CD4-positive, CD25-positive, alpha-beta regulatory T cell (primary cell): ENCODE measurements around the gene EMILIN2. TPM values are rescaled to one million over a fixed set of nuclear protein-coding genes. Genes with fewer than 3 reads are reported as not detected.
"Not testable (repeated sequence)": the region's sequence is repeated elsewhere in the genome, so short reads cannot be mapped to it uniquely, and the experiment has no call there.

Source experiments
- ATAC-seq, 2 donors: fragments of 150-1000 bp; cut with Tn5 transposase; one replicate each; pipeline ENCODE4 v1.10.0; 2021; ENCODE audit warnings: low read depth in 2 of 2, moderate number of reproducible peaks in 2 of 2, moderate library complexity in 1 of 2
- DNase-seq, 3 donors: peaks; one replicate each; pipeline versions ENCODE4 v3.0.0 to v3.0.0-alpha.2; 2012 to 2022; ENCODE audit warnings: mixed read lengths in 1 of 3
- H3K27ac ChIP-seq: one replicate; pipeline ENCODE4 v1.7.0; 2013; ENCODE audit warnings: mild to moderate bottlenecking, low read length; ENCODE audit not compliant: insufficient read depth, poor library complexity, severe bottlenecking
- H3K27me3 ChIP-seq: one replicate; pipeline ENCODE4 v1.7.0; 2013; ENCODE audit warnings: low read length; ENCODE audit not compliant: control insufficient read depth, insufficient read depth
- H3K36me3 ChIP-seq: one replicate; pipeline ENCODE4 v1.7.0; 2013; ENCODE audit warnings: mild to moderate bottlenecking, low read length, moderate library complexity; ENCODE audit not compliant: control insufficient read depth, insufficient read depth
- H3K4me1 ChIP-seq: 2 replicates; pipeline ENCODE4 v1.7.0; 2013; ENCODE audit warnings: mild to moderate bottlenecking, low read length; ENCODE audit not compliant: insufficient read depth, control insufficient read depth, poor library complexity, severe bottlenecking
- H3K4me3 ChIP-seq: one replicate; pipeline ENCODE4 v1.7.0; 2013; ENCODE audit warnings: low read depth, mild to moderate bottlenecking, low read length, moderate library complexity
- H3K9me3 ChIP-seq, 2 experiments: 1 replicate in 1 of 2; 2 replicates in 1 of 2; pipeline ENCODE4 v1.7.0; 2013; ENCODE audit warnings: low read length in 2 of 2, mild to moderate bottlenecking in 1 of 2, moderate library complexity in 1 of 2; ENCODE audit not compliant: control insufficient read depth in 2 of 2
- H3K27ac Mint-ChIP-seq, 3 donors: one replicate each; pipeline ENCODE4 v1.8.0; 2020 to 2022; ENCODE audit warnings: mild to moderate bottlenecking in 3 of 3, mixed read lengths in 3 of 3, moderate library complexity in 2 of 3
- H3K27me3 Mint-ChIP-seq: one replicate; pipeline ENCODE4 v1.8.0; 2022; ENCODE audit warnings: mild to moderate bottlenecking, mixed read lengths
- H3K36me3 Mint-ChIP-seq: one replicate; pipeline ENCODE4 v1.8.0; 2020; ENCODE audit warnings: mixed read lengths
- H3K4me1 Mint-ChIP-seq, 4 donors: one replicate each; pipeline ENCODE4 v1.8.0; 2020 to 2022; ENCODE audit warnings: mixed read lengths in 4 of 4, mild to moderate bottlenecking in 1 of 4
- H3K4me3 Mint-ChIP-seq, 4 donors: one replicate each; pipeline ENCODE4 v1.8.0; 2020 to 2022; ENCODE audit warnings: mild to moderate bottlenecking in 4 of 4, mixed read lengths in 4 of 4, moderate library complexity in 3 of 4
- H3K9me3 Mint-ChIP-seq, 7 donors: one replicate each; pipeline ENCODE4 v1.8.0; 2020 to 2022; ENCODE audit warnings: mixed read lengths in 7 of 7, mild to moderate bottlenecking in 3 of 7, moderate library complexity in 2 of 7
- polyA plus RNA-seq, 4 donors: library from polyadenylated mRNA; unstranded; fragments of 300-500 nt; fragmentation: Illumina TruSeq; gene quantifications; one replicate each; pipeline ENCODE4 v1.2.3, GENCODE V29; 2021
- total RNA-seq: library from RNA; stranded (reverse); gene quantifications from one replicate; pipeline ENCODE4 v1.2.3, GENCODE V29; 2022

The EMILIN2 gene
- total and polyA plus RNA-seq, 5 donors from 2014 or later, result 1.7 to 4.6 (median 2.1) TPM

GRCh38 chr18:2915486-2915885 is 68.7 kb downstream of the EMILIN2 start:
- H3K9me3 ChIP-seq, ATAC-seq, H3K4me3 Mint-ChIP-seq, H3K9me3 Mint-ChIP-seq, H3K27me3 ChIP-seq, H3K4me3 ChIP-seq, H3K27ac ChIP-seq, H3K4me1 ChIP-seq, H3K27me3 Mint-ChIP-seq, H3K27ac Mint-ChIP-seq, DNase-seq: not testable (repeated sequence)
- peaks cover 68% of the 10 kb centered on the region for H3K36me3 ChIP-seq
- Mint-ChIP-seq H3K36me3 (peaks cover 20% of the 10 kb centered on the region), H3K4me1 (peaks cover 0 to 19% (median 16%) of the 10 kb centered on the region in 4 donors)

- H3K9me3 Mint-ChIP-seq, result no peaks in the 10 kb centered on the region
- H3K4me3 ChIP-seq, result no peak overlapping the region
- ATAC-seq (no peak), DNase-seq (no peak)
- peaks cover 75% of the 10 kb centered on the region for H3K36me3 ChIP-seq
- H3K27me3 Mint-ChIP-seq, result no peaks in the 10 kb centered on the region
- peaks cover 6% of the 10 kb centered on the region for H3K4me1 ChIP-seq
- H3K27ac Mint-ChIP-seq, result peak overlapping the region; percentile 22 to 89 (median 50)
- H3K36me3 Mint-ChIP-seq, result peaks cover 27% of the 10 kb centered on the region
- no peak overlapping the region for H3K27ac ChIP-seq
- peaks cover 0 to 19% (median 15%) of the 10 kb centered on the region in 4 donors for H3K4me1 Mint-ChIP-seq
- no peaks in the 10 kb centered on the region for H3K27me3 ChIP-seq
- no peaks in the 10 kb centered on the region for H3K9me3 ChIP-seq
- no peak overlapping the region for H3K4me3 Mint-ChIP-seq
Observed at GRCh38 chr18:2916184-2916583, 69.4 kb downstream of the EMILIN2 start.

GRCh38 chr18:2917259-2918047 is 70.6 kb downstream of the EMILIN2 start:
- peaks cover 0 to 19% (median 14%) of the 10 kb centered on the region in 4 donors for H3K4me1 Mint-ChIP-seq

GRCh38 chr18:2918761-2919550 is 72.2 kb downstream of the EMILIN2 start:
- Histone ChIP-seq H3K27me3 (no peaks in the 10 kb centered on the region), H3K4me3 (no peak overlapping the region), H3K9me3 (no peaks in the 10 kb centered on the region), H3K27ac (no peak overlapping the region), H3K4me1 (peaks cover 6% of the 10 kb centered on the region), H3K36me3 (peaks cover 95% of the 10 kb centered on the region)
- ATAC-seq, result no peak
- Mint-ChIP-seq H3K9me3 (no peaks in the 10 kb centered on the region), H3K36me3 (peaks cover 42% of the 10 kb centered on the region), H3K4me1 (peaks cover 0 to 19% (median 14%) of the 10 kb centered on the region in 4 donors), H3K4me3 (no peak overlapping the region), H3K27ac (peak overlapping the region; percentile 43 to 81 (median 79)), H3K27me3 (no peaks in the 10 kb centered on the region)
- DNase-seq, result no peak

More at GRCh38 chr18:2917259-2918047, 70.6 kb downstream of the EMILIN2 start:
- Histone ChIP-seq H3K4me1 (peaks cover 6% of the 10 kb centered on the region), H3K9me3 (no peaks in the 10 kb centered on the region), H3K27ac (no peak overlapping the region), H3K36me3 (peaks cover 87% of the 10 kb centered on the region), H3K4me3 (no peak overlapping the region), H3K27me3 (no peaks in the 10 kb centered on the region)
- Mint-ChIP-seq H3K27me3 (no peaks in the 10 kb centered on the region), H3K4me3 (no peak overlapping the region), H3K36me3 (peaks cover 34% of the 10 kb centered on the region), H3K9me3 (no peaks in the 10 kb centered on the region), H3K27ac (peak overlapping the region; percentile 50 to 81 (median 79))
- DNase-seq (no peak), ATAC-seq (no peak)

GRCh38 chr18:2919600-2919999 is 72.8 kb downstream of the EMILIN2 start:
- no peak overlapping the region for H3K4me3 ChIP-seq
- Mint-ChIP-seq H3K27me3 (no peaks in the 10 kb centered on the region), H3K27ac (peak overlapping the region in 2 of 3 donors; percentile 12 to 29), H3K9me3 (no peaks in the 10 kb centered on the region), H3K36me3 (peaks cover 48% of the 10 kb centered on the region), H3K4me3 (no peak overlapping the region), H3K4me1 (peaks cover 0 to 19% (median 14%) of the 10 kb centered on the region in 4 donors)
- peaks cover 95% of the 10 kb centered on the region for H3K36me3 ChIP-seq
- no peaks in the 10 kb centered on the region for H3K27me3 ChIP-seq
- H3K27ac ChIP-seq, result no peak overlapping the region
- peaks cover 6% of the 10 kb centered on the region for H3K4me1 ChIP-seq
- DNase-seq (no peak), ATAC-seq (no peak)
- no peaks in the 10 kb centered on the region for H3K9me3 ChIP-seq

- no peaks in the 10 kb centered on the region for H3K9me3 Mint-ChIP-seq
Observed at GRCh38 chr18:2920027-2920426, 73.2 kb downstream of the EMILIN2 start.

GRCh38 chr18:2920546-2921343 is 73.9 kb downstream of the EMILIN2 start:
- peaks cover 98% of the 10 kb centered on the region for H3K36me3 ChIP-seq
- Mint-ChIP-seq H3K27ac (peak overlapping the region in 1 of 3 donors; percentile 38), H3K9me3 (no peaks in the 10 kb centered on the region), H3K27me3 (no peaks in the 10 kb centered on the region), H3K4me3 (no peak overlapping the region), H3K4me1 (peaks cover 0 to 19% (median 14%) of the 10 kb centered on the region in 4 donors), H3K36me3 (peaks cover 57% of the 10 kb centered on the region)
- no peaks in the 10 kb centered on the region for H3K9me3 ChIP-seq
- H3K27me3 ChIP-seq, result no peaks in the 10 kb centered on the region
- H3K27ac ChIP-seq, result no peak overlapping the region
- DNase-seq, result no peak
- no peak overlapping the region for H3K4me3 ChIP-seq
- ATAC-seq, result no peak
- H3K4me1 ChIP-seq, result peaks cover 6% of the 10 kb centered on the region

More at GRCh38 chr18:2920027-2920426, 73.2 kb downstream of the EMILIN2 start:
- Mint-ChIP-seq H3K36me3 (peaks cover 52% of the 10 kb centered on the region), H3K4me1 (peaks cover 0 to 19% (median 14%) of the 10 kb centered on the region in 4 donors), H3K27me3 (no peaks in the 10 kb centered on the region), H3K4me3 (no peak overlapping the region), H3K27ac (peak overlapping the region in 1 of 3 donors; percentile 38)
- Histone ChIP-seq H3K36me3 (peaks cover 95% of the 10 kb centered on the region), H3K27me3 (no peaks in the 10 kb centered on the region), H3K4me3 (no peak overlapping the region), H3K27ac (no peak overlapping the region), H3K4me1 (peaks cover 6% of the 10 kb centered on the region), H3K9me3 (no peaks in the 10 kb centered on the region)
- no peak for DNase-seq
- ATAC-seq, result no peak
